Measurements from ENCODE around the gene CCK. TPM values are rescaled to one million over a fixed set of nuclear protein-coding genes. Genes with fewer than 3 reads are reported as not detected.

The CCK gene, protein sequence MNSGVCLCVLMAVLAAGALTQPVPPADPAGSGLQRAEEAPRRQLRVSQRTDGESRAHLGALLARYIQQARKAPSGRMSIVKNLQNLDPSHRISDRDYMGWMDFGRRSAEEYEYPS
- not detected in 2 replicates for total RNA-seq

DNA sequence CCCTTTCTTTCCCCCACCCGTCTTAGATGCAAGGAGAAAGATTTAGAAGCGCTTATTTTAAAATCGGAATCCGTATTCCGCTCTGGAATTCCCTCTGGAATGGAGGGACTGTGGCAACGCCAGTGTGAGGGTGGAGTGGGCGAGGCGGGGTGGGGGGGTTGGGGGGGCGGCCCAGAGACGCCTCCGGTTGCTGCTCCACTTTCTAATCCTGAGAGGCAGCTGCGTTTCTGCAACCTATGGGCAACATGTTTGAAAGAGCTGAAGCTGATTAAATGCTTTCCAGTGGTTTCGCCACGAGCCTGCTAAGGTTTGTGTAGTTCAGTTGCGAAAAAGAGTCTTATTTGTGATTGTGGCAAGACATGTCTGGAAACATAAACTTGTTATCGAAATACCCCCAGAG is at the start of gene CCK:
TSS of gene CCK (minus strand) at position 101 of the 400 bp plus-strand sequence. CDS start 2,555 bp downstream, outside the sequence.

Other genes with a start within 250 kb of the CCK start
- 34.6 and 38.9 TPM in 2 replicates for gene TRAK1, start 174.8 kb downstream of the CCK start, total RNA-seq
- gene LYZL4, start 144.4 kb upstream of the CCK start, total RNA-seq, result 0.18 TPM in 1 of 2 replicates, not detected in the other
- gene VIPR1, start 236.5 kb upstream of the CCK start, total RNA-seq, result 0.36 and 1.8 TPM in 2 replicates

All from endothelial cell of coronary artery (primary cell).